ENCODE measurements around the gene FCRL1.

DNA sequence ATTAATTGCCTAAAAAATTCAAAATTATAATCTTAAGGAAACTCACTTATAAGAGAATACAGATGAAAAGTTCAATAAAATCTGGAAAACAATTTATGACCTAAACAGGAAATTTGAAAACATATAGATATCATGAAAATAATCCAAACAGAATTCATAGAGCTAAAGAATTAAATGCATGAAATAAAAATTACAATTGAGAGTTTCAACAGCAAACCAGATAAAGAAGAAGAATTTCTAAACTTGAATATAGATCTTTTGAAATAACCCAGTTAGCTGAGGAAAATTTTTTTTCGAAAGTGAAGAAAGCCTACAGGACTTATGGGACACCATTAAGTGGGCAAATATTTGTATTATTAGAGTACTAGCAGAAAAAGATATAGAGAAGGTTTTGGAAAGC is 6.7 kb downstream of the FCRL1 start:
- TF ChIP-seq FOXJ3 (CRISPR knock-in tag; IDR thresholded peaks at IDR 0.05; ENCODE audit: borderline replicate concordance) (no peak), RORB (CRISPR knock-in tag; IDR thresholded peaks at IDR 0.05) (no peak), NR2C2 (CRISPR knock-in tag; IDR thresholded peaks at IDR 0.05) (no peak), ZNF317 (CRISPR knock-in tag; IDR thresholded peaks at IDR 0.05; ENCODE audit: borderline replicate concordance, low read depth) (no peak), IRF2 (CRISPR knock-in tag; IDR thresholded peaks at IDR 0.05; ENCODE audit: borderline replicate concordance, low read depth) (no peak)
- TF ChIP-seq, protein P1, sequence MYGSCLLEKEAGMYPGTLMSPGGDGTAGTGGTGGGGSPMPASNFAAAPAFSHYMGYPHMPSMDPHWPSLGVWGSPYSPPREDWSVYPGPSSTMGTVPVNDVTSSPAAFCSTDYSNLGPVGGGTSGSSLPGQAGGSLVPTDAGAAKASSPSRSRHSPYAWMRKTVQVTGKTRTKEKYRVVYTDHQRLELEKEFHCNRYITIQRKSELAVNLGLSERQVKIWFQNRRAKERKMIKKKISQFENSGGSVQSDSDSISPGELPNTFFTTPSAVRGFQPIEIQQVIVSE (CRISPR knock-in tag; IDR thresholded peaks at IDR 0.05; ENCODE audit: borderline replicate concordance): no peak
- TF ChIP-seq, protein P2, sequence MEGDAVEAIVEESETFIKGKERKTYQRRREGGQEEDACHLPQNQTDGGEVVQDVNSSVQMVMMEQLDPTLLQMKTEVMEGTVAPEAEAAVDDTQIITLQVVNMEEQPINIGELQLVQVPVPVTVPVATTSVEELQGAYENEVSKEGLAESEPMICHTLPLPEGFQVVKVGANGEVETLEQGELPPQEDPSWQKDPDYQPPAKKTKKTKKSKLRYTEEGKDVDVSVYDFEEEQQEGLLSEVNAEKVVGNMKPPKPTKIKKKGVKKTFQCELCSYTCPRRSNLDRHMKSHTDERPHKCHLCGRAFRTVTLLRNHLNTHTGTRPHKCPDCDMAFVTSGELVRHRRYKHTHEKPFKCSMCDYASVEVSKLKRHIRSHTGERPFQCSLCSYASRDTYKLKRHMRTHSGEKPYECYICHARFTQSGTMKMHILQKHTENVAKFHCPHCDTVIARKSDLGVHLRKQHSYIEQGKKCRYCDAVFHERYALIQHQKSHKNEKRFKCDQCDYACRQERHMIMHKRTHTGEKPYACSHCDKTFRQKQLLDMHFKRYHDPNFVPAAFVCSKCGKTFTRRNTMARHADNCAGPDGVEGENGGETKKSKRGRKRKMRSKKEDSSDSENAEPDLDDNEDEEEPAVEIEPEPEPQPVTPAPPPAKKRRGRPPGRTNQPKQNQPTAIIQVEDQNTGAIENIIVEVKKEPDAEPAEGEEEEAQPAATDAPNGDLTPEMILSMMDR (IDR thresholded peaks at IDR 0.05): no peak

Measured in WTC11 (cell line).